MCF 10A (cell line): Measurements from ENCODE around the gene SLC38A2. TPM values are rescaled to one million over a fixed set of nuclear protein-coding genes. Genes with fewer than 3 reads are reported as not detected.

Experiments used
- BruUV-seq: library from RNA; stranded (reverse); fragments of 400-500 nt; replicated peaks from 2 replicates; lab custom pipeline; 2021; lab: Mats Ljungman, UMichigan
- CTCF ChIA-PET: fragments of 300-600 bp; sonication (Branson Sonifier 250); formaldehyde crosslinking; extraction: SDS; loops from one replicate; lab custom pipeline; 2021; ENCODE audit warnings: antibody characterized with exemption, inconsistent platforms; lab: Yijun Ruan, JAX
- POLR2A ChIA-PET: fragments of 300-600, 350-650 bp; sonication (Branson Sonifier 250); formaldehyde crosslinking; extraction: SDS; loops from one replicate; lab custom pipeline; 2020; ENCODE audit warnings: antibody characterized with exemption, inconsistent platforms; lab: Yijun Ruan, JAX
- DNase-seq: peaks from one replicate; pipeline ENCODE4 v3.0.0-alpha.2; 2018; ENCODE audit not compliant: unreplicated experiment
- H3K27ac Mint-ChIP-seq: one replicate; pipeline ENCODE4 v1.8.0; 2022; ENCODE audit warnings: mild to moderate bottlenecking, low read depth, mixed read lengths; ENCODE audit not compliant: unreplicated experiment
- H3K27me3 Mint-ChIP-seq: one replicate; pipeline ENCODE4 v1.8.0; 2022; ENCODE audit warnings: mixed read lengths; ENCODE audit not compliant: insufficient read depth, unreplicated experiment
- H3K36me3 Mint-ChIP-seq: one replicate; pipeline ENCODE4 v1.8.0; 2022; ENCODE audit warnings: mild to moderate bottlenecking, moderate library complexity, mixed read lengths; ENCODE audit not compliant: insufficient read depth, unreplicated experiment
- H3K4me1 Mint-ChIP-seq: one replicate; pipeline ENCODE4 v1.8.0; 2022; ENCODE audit warnings: mixed read lengths; ENCODE audit not compliant: insufficient read depth, unreplicated experiment
- H3K4me3 Mint-ChIP-seq: one replicate; pipeline ENCODE4 v1.8.0; 2022; ENCODE audit warnings: mild to moderate bottlenecking, moderate library complexity, mixed read lengths; ENCODE audit not compliant: unreplicated experiment
- H3K9me3 Mint-ChIP-seq: one replicate; pipeline ENCODE4 v1.8.0; 2022; ENCODE audit warnings: mixed read lengths; ENCODE audit not compliant: unreplicated experiment
- intact Hi-C: fragments of 100-400 bp; cut with micrococcal nuclease; formaldehyde crosslinking; loops from 2 replicates; pipeline ENCODE4 v1.14.1; 2022
- total RNA-seq: library from RNA; stranded (reverse); gene quantifications from 2 replicates; pipeline ENCODE4 v1.2.3, GENCODE V29; 2022
- TF ChIP-seq, protein P1 (sequence below): fragments of 200-600 bp; IDR thresholded peaks from one replicate; pipeline ENCODE4 v1.8.0; 2022; ENCODE audit warnings: antibody characterized with exemption, mild to moderate bottlenecking; ENCODE audit not compliant: unreplicated experiment

Gene SLC38A2
- total RNA-seq, 1 experiment from 2014 or later, result 1,070 TPM

DNA sequence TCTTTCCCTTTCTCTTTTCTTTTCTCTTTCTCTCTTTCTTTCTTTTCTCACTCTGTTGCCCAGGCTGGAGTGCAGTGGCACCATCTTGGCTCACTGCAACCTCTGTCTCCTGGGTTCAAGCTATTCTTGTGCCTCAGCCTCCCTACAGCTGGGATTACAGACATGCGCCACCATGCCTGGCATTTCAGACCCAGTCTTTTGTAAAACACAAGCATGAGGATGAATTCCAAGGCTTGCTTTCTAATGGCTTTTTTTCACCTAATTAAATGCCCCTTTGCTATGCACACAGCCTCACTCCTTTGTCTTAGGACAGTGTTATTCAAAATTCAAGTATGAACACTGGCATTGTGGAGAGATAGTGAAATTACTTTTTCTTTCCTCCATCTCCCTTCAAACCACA lies 6.0 kb upstream of the SLC38A2 start:
- no TSS peak for BruUV-seq
- intact Hi-C loops, result no loop called here
- ChIA-PET POLR2A (interaction anchor here (1.1 to 15.1 kb wide), 3 partner anchors 8 to 54 kb away, joined by 3 to 302 read pairs (median 6); partner anchors contain the start of gene SLC38A2), CTCF (interaction anchor here (0.6 kb wide), 1 partner anchor 259 kb away, joined by 3 read pairs; no protein-coding TSS in a partner anchor)
- peaks cover 18% of the 10 kb centered on the region for H3K4me1 Mint-ChIP-seq
- no peak overlapping the region for H3K27ac Mint-ChIP-seq
- peaks cover 8% of the 10 kb centered on the region for H3K36me3 Mint-ChIP-seq
- no peak for DNase-seq
- H3K4me3 Mint-ChIP-seq, result no peak overlapping the region
- TF ChIP-seq, protein P1, sequence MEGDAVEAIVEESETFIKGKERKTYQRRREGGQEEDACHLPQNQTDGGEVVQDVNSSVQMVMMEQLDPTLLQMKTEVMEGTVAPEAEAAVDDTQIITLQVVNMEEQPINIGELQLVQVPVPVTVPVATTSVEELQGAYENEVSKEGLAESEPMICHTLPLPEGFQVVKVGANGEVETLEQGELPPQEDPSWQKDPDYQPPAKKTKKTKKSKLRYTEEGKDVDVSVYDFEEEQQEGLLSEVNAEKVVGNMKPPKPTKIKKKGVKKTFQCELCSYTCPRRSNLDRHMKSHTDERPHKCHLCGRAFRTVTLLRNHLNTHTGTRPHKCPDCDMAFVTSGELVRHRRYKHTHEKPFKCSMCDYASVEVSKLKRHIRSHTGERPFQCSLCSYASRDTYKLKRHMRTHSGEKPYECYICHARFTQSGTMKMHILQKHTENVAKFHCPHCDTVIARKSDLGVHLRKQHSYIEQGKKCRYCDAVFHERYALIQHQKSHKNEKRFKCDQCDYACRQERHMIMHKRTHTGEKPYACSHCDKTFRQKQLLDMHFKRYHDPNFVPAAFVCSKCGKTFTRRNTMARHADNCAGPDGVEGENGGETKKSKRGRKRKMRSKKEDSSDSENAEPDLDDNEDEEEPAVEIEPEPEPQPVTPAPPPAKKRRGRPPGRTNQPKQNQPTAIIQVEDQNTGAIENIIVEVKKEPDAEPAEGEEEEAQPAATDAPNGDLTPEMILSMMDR, result no peak
- H3K27me3 Mint-ChIP-seq, result no peaks in the 10 kb centered on the region
- no peaks in the 10 kb centered on the region for H3K9me3 Mint-ChIP-seq

DNA sequence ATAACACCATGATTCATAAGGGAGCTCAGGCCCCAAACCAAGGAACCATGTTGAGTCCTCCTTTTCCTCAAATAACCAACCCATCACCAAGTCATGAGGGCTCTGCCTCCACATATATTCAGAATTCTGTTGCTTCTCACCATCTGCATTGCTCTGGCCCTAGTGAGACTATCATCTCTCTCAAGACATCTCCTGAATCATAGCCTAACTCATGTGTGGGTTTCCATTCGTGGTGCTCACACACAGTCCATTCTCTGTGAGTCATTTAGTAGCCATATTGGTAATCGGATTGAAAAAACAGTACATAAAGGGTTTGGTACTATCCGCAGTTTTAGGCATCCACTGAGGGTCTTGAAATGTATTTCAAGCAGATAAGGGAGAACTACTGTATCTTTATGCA lies 5.1 kb upstream of the SLC38A2 start:
- Mint-ChIP-seq H3K9me3 (no peaks in the 10 kb centered on the region), H3K36me3 (peaks cover 11% of the 10 kb centered on the region), H3K27ac (no peak overlapping the region), H3K27me3 (no peaks in the 10 kb centered on the region), H3K4me3 (no peak overlapping the region), H3K4me1 (peaks cover 17% of the 10 kb centered on the region)
- DNase-seq, result no peak
- ChIA-PET POLR2A (interaction anchor here (0.9 to 15.1 kb wide), 4 partner anchors 9 to 306 kb away, joined by 3 to 302 read pairs (median 4); partner anchors contain the start of gene SLC38A2), CTCF (interaction anchor here (0.7 to 0.8 kb wide), 2 partner anchors 147 to 555 kb away, joined by 3 to 4 read pairs; no protein-coding TSS in a partner anchor)
- no TSS peak for BruUV-seq
- TF ChIP-seq, protein P1, result no peak
- intact Hi-C loops, result no loop called here

DNA sequence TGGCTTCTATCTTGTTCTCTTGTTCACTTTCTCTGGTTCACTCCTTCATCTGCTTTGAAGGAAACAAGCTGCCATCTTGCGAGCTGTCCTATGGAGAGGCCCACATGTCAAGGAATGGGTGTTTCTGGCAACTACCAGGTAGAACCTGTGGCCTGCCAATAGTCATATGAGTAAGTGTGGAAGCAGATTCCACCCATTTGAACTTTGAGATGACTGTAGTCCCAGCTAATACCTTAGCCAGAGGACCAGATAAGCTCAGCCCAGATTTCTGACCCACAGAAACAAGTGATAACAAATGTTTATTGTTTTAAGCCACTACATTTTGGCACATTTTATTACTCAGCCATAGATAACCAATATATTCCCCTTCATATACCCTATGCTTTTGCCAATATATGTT lies 4.0 kb upstream of the SLC38A2 start:
- H3K27ac Mint-ChIP-seq, result no peak overlapping the region
- H3K4me3 Mint-ChIP-seq, result no peak overlapping the region
- no TSS peak for BruUV-seq
- intact Hi-C loops, result no loop called here
- no peaks in the 10 kb centered on the region for H3K27me3 Mint-ChIP-seq
- peaks cover 12% of the 10 kb centered on the region for H3K4me1 Mint-ChIP-seq
- H3K36me3 Mint-ChIP-seq, result peaks cover 18% of the 10 kb centered on the region
- DNase-seq, result no peak
- no peaks in the 10 kb centered on the region for H3K9me3 Mint-ChIP-seq
- CTCF ChIA-PET, result interaction anchor here (0.7 to 2.1 kb wide), 4 partner anchors 52 to 556 kb away, joined by 3 to 13 read pairs (median 4); no protein-coding TSS in a partner anchor
- TF ChIP-seq, protein P1, result no peak
- POLR2A ChIA-PET, result interaction anchor here (0.5 to 15.1 kb wide), 8 partner anchors 8 to 183 kb away, joined by 3 to 302 read pairs (median 4); partner anchors contain the start of genes SLC38A1 and SLC38A2

DNA sequence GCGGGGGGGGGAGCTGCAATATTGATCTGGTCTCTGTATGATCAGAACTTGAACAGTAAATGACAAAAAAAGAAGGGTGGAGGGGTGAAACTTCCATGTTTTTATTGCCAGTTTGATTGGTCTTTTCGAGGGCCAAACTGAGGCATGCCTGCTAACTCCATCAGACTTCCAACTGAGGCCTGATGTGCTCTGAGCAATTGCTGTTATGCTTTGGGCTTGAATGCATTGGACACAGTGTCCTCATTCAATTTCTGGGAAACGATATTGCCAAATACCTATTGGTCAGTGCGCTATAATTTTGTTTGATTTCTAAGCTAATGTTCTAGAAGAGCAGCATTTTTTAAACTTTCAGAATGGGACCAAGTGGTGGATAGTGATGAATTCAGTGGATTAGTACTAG lies 2.1 kb upstream of the SLC38A2 start:
- DNase-seq, result no peak
- H3K27me3 Mint-ChIP-seq, result no peaks in the 10 kb centered on the region
- BruUV-seq, result no TSS peak
- ChIA-PET CTCF (interaction anchor here (1.0 to 1.5 kb wide), 2 partner anchors 177 to 302 kb away, joined by 3 read pairs; no protein-coding TSS in a partner anchor), POLR2A (interaction anchor here (0.6 to 15.1 kb wide), 8 partner anchors 7 to 304 kb away, joined by 3 to 302 read pairs (median 4); partner anchors contain the start of gene SLC38A2)
- H3K9me3 Mint-ChIP-seq, result no peaks in the 10 kb centered on the region
- TF ChIP-seq, protein P1, result no peak
- peaks cover 12% of the 10 kb centered on the region for H3K4me1 Mint-ChIP-seq
- no peak overlapping the region for H3K4me3 Mint-ChIP-seq
- intact Hi-C loops, result loop anchor here (5.0 kb wide), 3 partner anchors 222 to 648 kb away; no protein-coding TSS in a partner anchor
- no peak overlapping the region for H3K27ac Mint-ChIP-seq
- H3K36me3 Mint-ChIP-seq, result peaks cover 37% of the 10 kb centered on the region
